NCI-H2107 (cell line): ENCODE measurements around the gene FGF9.

Source experiments
- DNase-seq: peaks from one replicate; lab custom pipeline; 2025; lab: John Stamatoyannopoulos, UW

Gene FGF9

DNA sequence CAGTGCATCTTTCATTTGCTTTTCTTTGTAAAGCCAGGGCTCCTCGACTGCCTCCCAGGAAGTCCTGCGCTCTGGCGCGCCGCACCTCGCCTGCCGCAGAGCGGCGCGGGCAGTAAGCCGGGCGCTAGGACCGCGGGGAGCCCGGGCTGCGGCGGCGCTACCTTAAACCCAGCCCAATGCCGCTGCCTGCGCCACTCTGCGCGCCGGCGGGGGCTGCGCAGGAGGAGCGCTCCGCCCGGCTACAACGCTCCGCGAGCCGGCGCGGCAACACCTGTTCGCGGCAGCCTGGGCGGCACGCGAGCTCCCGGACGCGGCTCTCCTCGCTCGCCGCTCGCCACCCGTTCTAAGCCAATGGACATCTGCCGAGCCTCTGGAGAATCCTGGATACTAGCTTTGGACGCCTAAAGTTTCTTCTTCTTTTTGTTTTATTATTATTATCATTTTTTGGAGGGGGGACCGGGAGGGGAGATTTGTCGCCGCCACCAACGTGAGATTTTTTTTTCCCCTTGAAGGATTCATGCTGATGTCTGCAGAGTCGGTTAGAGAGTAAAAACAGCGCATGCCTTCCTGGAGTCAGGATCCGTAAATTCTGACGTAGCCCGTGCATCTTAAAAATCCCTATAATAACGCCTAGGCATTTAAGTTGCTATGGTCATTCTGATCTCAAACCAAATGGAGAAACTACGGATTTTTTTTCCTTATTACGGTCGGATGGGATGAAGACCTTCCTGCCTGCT, at the start of gene FGF9:
FGF9 (plus strand) TSS at position 191 of the 737 bp plus-strand sequence. CDS start 840 bp downstream, outside the sequence.
- peak; percentile 67 for DNase-seq

- peak; percentile 20 for DNase-seq
Measured at GRCh38 chr13:21625366-21625765, 45.5 kb upstream of the FGF9 start.

- DNase-seq: no peak
Measured at GRCh38 chr13:21632196-21632595, 38.7 kb upstream of the FGF9 start.

- no peak for DNase-seq
Measured at GRCh38 chr13:21636656-21637055, 34.2 kb upstream of the FGF9 start.

- peak; percentile 52 for DNase-seq
Measured at GRCh38 chr13:21637296-21637695, 33.6 kb upstream of the FGF9 start.

DNA sequence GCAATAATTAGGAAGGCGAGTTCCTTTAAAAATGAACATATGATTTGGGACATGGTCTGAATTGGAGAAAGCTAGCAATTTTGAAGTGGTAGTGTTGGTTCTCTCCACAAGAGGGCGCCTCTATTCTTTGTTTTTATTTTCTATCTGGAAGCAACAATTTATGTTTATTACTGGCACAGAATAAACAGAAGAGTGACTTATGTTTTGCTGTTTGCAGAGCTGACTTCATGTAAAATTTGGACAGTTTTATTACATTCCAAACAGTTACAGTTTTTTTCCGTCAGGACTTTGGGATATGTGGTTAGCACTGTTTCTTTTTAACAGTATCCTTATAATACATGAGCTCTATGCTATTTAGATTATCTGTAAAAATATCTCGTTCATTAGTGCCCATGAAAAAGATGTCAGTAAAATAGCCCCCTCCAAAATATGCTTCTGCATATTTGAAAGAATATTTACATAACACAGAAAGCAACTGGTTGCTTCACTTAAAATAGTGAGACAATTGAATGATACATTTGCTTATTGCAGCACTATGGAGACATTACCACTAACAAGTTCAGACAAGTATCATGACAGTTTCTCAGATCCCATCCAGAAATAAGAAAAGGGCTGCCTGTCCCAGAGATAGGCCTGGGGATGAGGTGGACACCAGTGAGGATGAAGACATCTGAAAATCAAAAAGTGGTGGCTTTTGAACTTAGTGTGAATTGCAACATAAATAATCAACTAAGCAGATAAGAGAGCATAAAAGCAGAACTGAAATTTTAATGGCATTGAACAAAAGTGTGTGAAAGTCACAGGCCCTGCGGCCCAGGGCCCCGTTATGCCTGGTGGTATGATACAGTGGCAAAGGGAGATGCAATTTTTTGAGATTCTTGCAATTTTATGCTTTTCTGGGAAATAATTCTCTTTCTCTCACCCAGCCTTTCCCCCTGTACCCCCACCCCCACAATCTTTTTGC, 32.3 kb upstream of the FGF9 start:
- DNase-seq: peak; percentile 3

DNA sequence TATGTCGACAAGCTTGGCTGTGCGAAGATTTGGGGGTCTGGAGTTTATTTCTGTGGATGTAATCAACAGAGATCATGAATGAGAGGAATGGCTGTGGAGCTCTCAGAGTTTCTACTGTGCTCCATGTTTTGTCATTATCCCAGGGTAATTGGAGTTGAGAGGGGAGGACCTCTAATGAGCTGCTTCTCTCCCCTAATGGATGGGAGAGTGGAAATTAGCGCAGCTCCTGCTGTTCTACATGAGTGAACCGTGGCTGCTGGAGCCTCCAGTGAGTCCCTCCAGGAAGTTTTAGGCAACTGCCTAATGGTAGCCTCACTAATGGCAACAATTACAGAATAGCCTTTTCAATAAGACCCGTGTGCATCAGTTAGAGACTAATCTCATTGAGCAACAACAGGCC, 31.3 kb upstream of the FGF9 start:
- no peak for DNase-seq

- DNase-seq: no peak
Measured at GRCh38 chr13:21641629-21642028, 29.2 kb upstream of the FGF9 start.

DNA sequence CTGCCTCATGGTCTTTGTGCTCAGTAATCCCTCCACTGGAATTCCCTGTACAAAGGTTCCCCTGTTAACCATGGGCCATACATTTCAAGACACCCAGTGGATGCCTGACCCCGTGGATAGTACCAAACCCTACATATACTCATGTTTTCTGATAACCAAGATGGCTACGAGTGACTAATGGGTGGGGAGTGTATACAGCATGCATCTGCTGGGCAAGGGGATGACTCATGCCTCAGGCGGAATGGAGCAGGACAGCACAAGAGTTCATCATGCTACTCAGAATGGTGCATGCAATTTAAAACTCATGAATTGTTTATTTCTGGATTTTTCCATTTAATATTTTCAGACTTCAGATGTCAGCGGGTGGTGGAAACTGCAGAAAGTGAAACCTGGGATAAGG, 13.3 kb upstream of the FGF9 start:
- no peak for DNase-seq

DNA sequence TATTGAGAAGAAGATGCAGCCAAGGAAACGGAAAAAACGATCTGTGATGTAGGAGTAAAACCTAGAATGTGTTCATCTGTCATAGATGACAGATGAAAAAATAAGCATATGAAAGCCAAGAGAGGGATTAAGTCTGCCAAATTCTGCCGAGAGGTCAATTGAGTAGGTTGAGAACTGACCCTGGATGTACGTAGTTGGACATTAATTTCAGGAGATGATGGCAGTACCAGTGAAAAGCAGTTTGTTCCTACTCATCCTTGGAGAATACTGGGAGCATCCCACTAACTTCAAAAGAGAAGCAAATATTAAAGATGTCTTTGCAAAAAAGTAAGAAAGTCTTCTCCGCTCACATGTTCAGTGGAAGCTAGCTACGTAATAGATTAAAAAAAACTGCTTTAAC, 11.8 kb upstream of the FGF9 start:
- DNase-seq: no peak

DNA sequence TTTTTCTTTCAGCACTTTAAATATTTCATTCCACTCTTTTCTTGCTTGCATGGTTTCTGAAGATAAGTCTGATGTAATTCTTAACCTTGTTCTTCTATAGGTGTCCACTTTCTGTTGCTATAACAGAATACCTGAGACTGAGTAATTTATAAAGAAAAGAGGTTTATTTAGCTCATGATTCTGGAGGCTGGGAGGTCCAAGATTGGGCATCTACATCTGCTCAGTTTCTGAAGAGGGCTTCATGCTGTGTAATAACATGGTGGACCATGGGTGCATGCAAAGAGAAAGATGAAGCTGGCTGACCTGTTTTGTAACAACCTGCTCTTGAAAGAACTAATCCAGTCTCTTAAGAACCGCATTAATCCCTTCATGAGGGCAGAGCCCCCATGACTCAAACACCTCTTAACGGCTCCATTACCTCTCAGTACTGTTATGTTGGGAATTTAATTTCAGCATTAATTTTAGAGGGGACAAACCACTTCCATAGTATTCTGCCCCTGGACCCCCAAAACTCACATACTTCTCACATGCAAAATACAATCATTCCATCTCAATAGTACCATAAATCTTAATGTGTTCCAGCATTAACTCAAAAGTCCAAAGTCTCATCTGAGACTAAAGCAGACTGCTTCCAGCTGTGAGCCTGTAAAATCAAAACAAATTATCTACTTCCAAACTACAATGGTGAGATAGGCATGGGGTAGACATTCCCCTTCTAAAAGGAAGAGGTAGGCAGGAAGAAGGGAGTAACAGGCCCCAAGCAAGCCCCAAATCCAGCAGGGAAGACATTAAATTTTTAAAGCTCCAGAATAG, 9.6 kb upstream of the FGF9 start:
- no peak for DNase-seq

DNA sequence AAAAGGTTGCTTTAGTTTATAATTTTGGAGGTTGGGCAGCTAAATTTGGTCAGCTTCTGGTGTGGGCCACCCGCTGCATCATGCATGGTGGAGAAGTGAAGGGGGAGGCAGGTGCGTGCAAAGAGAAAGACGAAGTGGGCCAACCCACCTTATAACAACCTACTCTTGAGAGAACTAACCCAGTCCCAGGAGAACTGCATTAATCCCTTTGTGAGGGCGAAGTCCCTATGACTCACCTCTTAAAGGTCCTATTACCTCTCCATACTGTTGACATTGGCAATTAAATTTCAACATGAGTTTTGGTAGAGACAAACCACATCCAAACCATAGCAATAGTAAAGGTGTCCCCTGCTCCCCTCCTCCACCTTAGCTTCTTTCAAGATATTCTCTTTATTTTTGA, 7.7 kb upstream of the FGF9 start:
- peak; percentile 64 for DNase-seq

GRCh38 chr13:21668732-21669275, 2.1 kb upstream of the FGF9 start:
- no peak for DNase-seq

- DNase-seq: no peak
Measured at GRCh38 chr13:21670006-21670882, 629 bp upstream of the FGF9 start.

- DNase-seq: no peak
Measured at GRCh38 chr13:21671620-21672286, 880 bp downstream of the FGF9 start.

GRCh38 chr13:21672287-21672680, 1.4 kb downstream of the FGF9 start:
- DNase-seq: no peak

DNA sequence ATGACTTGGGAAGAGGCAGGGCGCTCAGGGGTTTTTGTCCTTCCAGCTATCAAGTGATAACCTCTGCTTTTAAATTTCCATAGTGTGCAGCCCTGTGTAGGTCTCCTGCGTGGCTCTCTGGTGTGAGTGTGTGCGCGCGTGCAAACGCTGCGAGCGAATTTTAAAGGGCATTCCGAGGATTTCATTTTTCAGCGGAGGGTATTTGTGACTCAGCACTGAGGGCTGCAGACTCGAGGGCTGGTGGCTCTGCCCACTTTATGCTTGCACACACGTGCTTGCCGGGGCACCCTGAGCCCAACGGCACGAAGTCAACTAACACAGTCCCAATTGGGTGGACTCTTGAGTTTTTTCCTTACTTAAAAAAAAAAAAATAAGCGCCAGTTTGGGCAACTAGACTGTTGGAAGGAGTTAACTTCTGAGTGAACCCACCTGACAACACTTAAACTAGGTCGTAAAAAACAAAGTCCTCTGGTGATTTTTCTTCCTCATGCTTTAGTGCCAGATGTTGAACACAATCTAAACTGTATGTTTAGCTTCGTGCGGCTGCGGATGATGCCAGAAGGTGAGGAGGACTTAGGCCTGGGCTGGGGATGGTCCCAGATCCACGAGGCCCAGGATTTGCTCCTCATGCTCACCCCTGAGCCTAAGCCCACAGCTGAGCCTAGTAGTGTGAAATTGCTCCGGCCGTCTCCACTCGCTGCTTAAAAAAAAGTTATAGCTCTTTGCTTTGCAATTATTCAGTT, 2.1 kb downstream of the FGF9 start:
- DNase-seq: no peak

DNA sequence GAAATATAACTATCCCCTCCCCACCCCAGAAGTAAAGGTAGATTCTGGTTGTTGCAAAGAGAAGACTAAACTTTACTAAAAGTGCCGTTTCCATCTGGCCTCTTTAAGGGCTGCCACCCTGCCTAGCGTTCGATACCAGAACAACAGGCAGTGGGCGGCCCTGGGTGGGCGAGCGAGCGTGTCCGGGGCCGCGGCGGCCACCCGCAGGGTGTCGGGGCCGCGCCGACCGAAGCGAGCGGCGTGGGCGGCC, 2.6 kb downstream of the FGF9 start:
- no peak for DNase-seq

DNA sequence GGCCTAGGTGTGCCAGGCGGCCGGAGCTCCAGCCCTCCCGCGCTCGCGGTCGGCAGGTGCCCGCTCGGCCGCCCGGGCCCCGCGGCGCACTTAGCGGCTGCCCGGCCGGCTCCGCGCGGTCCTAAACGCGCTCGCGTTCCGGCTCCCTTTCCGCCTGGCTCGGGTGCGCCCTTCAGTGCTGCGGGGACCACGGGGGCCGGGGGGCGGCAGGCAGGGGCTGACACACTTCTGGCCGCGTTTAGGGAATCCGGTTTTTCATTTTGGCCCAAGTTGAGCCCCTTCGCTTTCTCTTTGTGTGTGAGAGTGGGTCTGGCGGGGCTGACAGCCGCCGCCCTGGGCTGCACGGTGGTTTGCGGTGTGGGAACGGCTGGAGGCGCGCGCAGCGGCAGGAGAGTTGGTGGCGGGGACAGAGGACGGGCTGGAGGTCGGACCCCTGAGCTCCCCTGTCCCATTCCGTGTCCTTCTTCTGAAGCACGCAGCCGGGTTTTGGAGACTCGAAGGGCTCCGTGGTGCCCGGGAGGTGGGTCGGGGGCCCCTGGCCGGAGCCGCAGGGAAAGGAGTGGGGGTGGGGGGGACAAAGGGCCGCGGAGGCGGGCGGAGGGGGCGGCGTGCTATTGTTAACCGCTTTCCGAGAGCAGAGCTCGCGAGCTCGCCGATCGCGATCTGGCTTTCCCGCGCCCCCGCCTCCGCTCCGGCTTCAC, 3.1 kb downstream of the FGF9 start:
- DNase-seq: no peak
